Stimulated activated CD8-positive, alpha-beta memory T cell treated with anti-CD3 and anti-CD28 coated beads, Interleukin-7, amount 100 ng/mL, for 48 hours (primary cell): ENCODE results near the gene CCSER1.
"Not testable (repeated sequence)": the region's sequence is repeated elsewhere in the genome, so short reads cannot be mapped to it uniquely, and the experiment has no call there.

Experiments
- DNase-seq, 2 donors: peaks; one replicate each; pipeline ENCODE4 v3.0.0-alpha.2; 2020; ENCODE audit warnings: low read depth in 1 of 2; ENCODE audit errors: extremely low read depth in 1 of 2

Gene CCSER1

DNA sequence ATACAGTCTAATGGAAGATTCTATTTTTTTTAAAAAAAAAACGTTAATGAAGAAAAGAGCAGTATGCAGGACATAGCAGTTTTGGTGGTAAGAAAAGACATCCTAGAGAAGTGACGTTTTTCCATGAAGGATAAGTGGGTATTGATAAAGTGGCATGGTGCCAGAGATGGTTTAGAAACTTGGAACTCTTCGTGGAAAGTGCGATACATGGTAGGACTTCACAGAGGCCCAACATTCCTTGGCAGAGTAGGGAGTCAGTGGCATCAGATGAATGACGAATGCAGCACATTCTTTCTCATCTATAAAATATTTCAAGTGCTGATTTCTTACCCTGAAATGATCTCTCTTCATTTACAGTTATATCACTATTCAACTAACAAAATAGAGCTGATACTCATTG is 298.7 kb downstream of the CCSER1 start:
- no peak for DNase-seq

DNA sequence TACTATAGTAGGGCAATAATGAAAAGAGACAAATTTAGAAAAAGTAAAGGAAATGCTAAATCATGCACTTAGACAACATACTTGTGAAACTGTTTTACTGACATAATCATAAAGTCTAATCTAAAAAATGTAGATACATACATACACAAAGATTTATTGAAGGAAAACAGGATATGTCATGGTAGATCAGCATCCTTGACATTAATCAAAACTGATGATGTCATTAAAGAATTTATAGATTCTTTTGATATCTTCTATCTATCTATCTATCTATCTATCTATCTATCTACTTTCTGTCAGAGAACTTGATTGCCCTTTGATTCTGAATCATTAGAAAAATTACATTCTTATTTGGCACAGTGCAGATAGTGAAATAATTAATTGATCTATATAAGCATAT is 311.3 kb downstream of the CCSER1 start:
- DNase-seq = no peak

DNA sequence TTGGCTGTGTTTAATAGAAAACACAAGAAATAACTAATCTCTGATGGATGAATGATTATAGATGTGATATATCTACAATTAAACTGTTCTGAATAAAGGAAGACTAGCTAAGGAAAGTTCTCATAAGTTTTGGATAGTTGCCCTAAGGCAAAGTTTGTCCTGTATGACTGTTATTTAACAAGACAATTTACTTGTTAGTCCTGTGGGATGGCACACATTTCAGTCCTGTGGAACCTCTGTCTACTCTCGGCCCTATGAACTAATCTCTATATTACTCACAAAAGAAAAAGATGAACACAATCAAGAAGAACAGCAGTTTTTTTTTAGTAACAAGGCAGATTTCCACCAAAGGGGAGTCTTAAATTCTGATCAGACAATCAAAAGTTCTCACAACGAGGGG is 314.6 kb downstream of the CCSER1 start:
- DNase-seq = no peak

DNA sequence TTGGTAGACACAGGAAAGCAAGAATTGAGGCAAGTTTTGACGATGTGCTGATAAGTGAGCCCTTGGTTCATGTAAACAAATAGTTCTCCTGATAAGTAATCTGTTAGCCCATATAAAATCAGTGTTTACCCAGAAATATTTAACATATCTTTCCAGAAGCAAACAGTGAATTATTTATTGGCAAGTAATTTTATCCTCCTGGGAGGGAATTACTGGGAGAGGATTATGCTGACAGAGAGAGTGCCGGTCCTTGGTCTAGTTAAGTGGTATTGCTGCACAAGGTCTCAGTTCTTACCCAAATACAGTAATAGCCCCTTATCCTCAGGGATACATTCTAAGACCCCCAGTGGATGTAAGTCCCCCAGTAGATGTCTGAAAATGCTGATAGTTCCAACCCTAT is 315.4 kb downstream of the CCSER1 start:
- no peak for DNase-seq

DNA sequence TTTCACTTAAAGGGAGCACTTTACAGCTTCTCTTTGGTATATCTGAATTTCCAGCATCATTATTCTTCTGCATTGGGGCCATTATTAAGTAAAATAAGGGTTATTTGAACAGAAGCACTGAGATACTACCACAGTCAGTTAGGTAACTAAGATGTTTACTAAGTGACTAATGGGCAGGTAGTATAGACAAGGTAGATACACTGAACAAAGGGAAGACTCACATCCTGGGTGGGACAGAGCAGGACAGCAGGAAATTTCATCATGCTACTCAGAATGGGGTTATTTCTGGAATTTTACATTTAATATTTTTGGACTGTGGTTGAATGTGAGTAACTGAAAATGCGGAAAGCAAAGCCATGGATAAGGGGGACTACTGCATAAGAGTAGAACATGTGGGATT is 316.0 kb downstream of the CCSER1 start:
- DNase-seq = no peak

DNA sequence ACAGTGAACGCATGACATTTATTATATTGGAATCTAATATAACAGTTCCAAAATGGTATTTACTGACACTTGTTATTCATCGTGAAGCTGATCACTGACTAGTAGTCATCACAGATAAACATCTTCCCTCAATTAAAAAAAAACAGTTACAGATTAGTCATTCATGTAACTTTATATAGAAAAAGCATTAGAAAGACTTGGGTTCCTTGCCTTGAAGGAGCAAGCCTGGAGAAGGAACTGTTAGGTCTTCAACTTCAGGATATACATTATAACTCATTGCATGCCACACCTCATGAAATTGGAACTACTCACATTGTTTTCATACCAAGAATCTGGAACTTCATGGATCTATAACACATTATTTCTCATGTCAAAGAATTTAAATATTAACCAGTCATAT is 317.7 kb downstream of the CCSER1 start:
- no peak for DNase-seq

- no peak for DNase-seq
Observed at GRCh38 chr4:90445380-90445779, 318.2 kb downstream of the CCSER1 start.

DNA sequence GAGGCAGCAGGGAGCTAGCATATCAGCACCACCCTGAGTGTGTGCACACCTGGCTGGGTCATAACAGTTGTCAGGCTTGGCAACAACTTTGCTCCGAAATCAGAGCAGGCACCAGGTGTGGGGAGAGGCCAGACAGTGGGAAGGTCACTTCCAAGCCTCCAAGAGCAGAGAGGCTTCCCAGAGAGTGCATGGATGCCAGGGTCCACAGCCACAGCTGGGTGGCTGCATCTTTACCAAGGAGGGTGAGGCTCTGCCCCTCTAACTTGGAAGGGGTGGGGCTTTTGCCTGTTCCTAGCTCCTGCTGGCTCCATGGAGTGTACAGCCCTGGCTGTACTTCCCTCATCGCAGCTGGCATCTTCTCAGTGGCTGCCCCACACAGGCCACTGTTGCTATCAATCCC is 322.4 kb downstream of the CCSER1 start:
- DNase-seq = no peak

DNA sequence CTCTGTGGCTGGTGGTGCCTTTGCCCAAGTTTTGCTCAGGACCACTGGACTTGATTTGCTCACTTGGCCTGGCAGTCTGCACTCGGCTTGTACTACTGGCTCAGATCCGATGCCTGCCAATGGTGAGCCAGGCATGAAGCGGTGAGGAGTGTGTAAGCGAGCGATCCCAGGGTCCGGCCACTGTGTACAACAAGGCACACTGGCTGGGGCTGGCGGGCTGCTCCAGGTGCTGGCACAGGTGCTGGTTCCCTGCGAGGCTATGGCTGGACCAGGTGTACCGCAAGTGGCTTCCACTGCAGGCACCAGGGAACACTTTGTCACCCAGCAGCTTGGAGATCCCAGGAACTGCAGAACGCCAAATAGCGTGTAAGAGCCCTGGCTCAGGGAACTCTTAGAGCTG is 329.7 kb downstream of the CCSER1 start:
- DNase-seq = no peak

- DNase-seq = no peak
Observed at GRCh38 chr4:90457817-90458216, 330.6 kb downstream of the CCSER1 start.

DNA sequence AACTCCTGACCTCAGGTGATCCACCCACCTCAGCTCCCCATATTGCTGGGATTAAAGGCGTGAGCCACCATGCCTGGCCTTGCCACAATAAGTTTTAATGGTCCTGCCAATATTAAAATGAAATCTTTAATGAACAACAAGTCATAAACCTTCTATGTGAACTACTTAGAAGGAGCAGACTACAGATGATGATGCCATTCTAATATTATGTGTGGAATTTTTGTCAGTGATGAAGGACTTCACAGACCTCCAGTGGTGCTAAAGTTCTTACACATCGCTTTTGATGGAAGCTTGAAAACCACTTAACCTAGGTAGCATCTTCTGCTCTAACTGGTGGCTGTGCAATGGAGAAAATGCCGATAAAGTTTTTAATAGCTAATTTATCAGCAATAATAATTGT is 331.4 kb downstream of the CCSER1 start:
- DNase-seq = no peak

DNA sequence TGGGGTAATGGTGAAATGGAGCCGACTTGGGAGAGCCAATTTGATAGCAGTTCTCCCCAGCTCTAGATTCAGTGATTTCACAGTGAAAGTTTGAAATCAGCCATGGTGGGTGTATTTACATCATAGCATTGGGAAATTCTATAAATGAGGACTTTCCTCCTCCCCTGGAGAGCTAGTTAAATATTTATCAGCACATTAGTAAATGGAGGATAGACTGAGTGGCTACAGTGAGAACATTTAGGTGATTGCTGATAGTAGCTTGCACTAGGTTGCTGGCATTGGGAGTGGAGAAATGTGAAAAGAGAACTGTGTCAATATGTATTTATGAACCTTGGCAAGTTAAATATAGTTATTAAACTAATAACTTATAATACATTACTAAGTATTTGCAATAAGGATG is 347.3 kb downstream of the CCSER1 start:
- DNase-seq = no peak

DNA sequence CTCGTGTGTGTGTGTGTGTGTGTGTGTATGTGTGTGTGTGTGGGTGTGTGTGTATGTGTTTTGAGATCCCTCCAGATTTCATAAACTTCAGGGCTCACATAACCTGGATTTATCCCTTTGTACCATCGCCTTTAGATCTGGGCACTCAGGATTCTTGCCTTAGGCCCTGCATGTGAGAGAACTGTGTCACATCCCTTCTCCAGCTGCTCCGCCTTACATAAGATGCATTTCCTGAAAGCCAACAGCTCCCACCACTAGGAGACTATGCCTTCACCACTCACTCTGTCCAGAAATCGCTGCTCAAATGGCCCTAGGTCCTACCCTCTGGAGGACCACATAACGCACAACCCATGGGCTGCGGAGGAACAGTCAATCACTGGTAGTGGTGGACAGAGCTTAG is 348.8 kb downstream of the CCSER1 start:
- DNase-seq = no peak

GRCh38 chr4:90476586-90476985 is 349.4 kb downstream of the CCSER1 start:
- no peak for DNase-seq

- not testable (repeated sequence) for DNase-seq
Observed at GRCh38 chr4:90484894-90485293, 357.7 kb downstream of the CCSER1 start.

GRCh38 chr4:90486346-90486745 is 359.2 kb downstream of the CCSER1 start:
- no peak for DNase-seq

DNA sequence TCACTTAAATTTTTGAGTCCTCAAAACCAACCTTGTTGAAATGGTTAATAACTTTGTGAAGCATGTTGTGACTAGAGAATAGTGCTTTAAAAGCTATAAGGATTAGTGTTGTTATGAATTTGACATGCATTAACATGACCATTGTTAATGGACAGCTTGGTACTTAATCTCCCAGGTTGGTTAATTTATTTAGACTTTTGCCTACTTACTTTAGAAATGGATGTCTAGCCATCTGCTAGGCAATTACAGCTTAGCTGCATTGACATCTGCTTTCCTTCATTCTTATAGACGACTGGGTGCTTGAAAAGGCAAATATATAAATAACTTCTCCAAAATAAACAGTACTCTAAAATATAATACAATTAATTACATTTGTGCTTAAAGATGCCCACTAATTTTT is 368.0 kb downstream of the CCSER1 start:
- DNase-seq = no peak

- DNase-seq = no peak
Observed at GRCh38 chr4:90495936-90496335, 368.7 kb downstream of the CCSER1 start.

DNA sequence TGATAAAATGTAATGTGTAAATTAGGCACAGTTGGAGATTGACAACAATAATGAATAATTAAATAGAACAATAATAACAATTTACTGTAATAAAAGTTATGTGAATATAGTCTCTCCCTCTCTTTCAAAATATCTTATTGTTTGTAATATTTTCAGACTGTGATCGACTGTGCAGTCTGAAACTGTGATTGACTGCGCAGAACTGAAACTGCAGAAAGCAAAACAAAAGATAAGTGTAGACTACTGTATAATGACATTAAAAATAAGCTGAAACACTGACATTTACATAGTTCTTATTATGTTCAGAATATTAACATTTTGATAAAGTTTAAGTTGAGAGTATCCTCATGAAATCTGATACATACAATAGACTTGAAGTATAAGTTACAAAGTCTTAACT is 371.0 kb downstream of the CCSER1 start:
- DNase-seq = no peak

DNA sequence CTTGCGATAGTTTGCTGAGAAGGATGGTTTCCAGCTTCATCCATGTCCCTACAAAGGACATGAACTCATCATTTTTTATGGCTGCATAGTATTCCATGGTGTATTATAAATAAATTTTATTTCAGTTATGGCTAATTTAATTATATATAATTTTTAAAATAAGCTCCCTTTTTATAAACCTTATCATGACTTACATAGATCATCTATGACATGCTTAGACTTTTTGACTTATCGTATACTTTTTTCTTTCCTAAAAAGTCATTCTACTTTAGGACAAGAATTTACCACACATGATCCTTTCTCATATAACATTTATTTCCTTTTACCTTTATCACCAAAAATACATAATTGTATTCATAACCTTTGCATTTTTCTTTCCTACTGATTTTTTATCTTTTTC is 376.5 kb downstream of the CCSER1 start:
- DNase-seq = no peak

GRCh38 chr4:90515191-90515590 is 388.0 kb downstream of the CCSER1 start:
- DNase-seq = no peak

DNA sequence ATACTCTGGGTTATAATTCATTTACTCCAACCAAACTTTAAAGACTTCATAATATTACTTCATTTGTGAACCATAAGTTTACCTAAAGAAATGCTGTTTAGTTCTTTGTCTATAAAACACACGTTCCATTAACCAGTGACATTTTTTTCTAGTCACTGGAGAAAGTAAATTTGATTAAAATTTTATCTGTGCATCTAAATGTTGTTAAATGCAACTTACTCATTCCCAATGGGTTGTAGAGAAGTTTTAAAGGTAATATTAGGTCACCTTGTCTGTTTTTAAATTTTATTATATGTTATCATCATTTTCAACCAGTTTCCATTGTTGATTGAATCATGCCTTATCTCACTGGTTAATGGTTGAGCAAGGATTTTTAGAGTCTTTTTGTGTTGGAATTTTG is 401.4 kb downstream of the CCSER1 start:
- no peak for DNase-seq

GRCh38 chr4:90536408-90536807 is 409.2 kb downstream of the CCSER1 start:
- no peak for DNase-seq

GRCh38 chr4:90537491-90537890 is 410.3 kb downstream of the CCSER1 start:
- no peak for DNase-seq
